Anterior cingulate cortex (tissue), 58 donors: Measurements from ENCODE around the gene NFIX.

ENCODE experiments used
- DNase-seq, 58 donors: peaks; one replicate each; lab custom pipeline; 2025; lab: John Stamatoyannopoulos, UW

Gene NFIX

DNA sequence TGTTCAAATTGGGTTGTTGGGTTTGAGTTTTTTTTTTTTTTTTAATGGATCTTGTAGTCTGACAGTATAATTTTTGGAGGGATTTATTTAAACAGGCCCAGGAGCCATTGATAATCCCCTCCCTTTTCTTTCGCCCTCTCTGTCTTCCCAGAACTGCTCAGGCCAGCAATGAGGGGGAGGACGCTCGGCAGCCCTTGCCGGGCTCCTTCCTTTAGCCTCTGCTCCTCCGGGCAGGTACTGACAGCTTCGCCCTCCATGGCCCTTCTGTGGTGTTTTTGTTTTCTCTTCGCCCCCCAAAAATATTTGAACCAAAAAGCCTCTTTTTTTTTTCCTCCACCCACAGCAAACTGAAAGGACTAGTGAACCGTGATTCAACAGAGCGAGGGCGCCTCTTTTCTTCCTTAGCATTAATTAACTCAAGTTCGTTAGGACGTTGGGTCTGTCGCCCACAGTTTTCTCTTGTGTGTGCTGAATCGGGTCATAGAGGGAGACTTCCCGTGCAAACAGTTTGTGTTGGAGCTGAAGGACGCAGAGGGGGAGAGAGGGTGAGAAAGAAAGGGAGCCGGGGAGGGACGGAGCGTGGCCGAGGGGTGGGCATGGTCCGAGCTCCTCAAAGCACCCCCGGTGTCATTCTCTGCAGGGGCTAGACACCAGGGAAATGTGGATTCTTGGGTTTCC is 21.5 kb downstream of the NFIX start:
- peak in 28 of 58 donors; percentile 19 to 74 (median 47) for DNase-seq

DNA sequence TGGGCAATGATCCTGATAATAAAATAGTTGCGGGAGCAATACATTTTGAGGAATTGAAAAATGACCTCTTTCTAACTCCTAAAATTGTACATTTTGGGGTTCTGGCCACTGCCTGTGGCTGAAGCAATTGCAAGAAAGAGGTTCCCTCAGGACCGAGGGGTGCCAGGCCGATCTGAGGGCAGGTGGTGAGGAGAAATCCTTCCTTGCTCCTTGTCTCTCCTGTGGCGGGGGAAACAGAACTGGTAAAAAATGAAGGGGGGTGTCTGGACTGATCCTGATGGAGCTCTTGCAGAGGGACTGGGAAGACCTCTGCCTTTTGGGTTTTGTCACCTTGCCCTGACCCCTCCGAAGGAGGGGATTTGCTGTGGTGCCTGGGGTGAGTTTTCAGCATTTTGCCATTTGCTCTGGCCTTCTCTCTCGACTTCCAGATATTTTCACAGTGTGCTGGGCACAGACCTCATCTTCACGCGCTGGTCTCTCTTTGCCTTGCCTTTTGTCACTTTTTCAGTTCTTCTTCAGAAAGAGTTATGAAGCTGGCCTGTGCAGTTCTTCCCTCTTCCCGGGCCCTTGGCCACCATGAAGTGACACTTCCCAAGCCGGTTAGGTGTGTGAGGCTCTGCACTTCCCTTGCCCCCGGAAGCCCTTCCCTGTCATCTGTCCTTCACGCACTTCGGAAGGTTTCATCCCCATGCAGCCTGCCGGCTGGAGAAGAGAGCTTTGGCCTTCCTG is 22.2 kb downstream of the NFIX start:
- DNase-seq, result peak in 8 of 58 donors; percentile 19 to 54 (median 40)

DNA sequence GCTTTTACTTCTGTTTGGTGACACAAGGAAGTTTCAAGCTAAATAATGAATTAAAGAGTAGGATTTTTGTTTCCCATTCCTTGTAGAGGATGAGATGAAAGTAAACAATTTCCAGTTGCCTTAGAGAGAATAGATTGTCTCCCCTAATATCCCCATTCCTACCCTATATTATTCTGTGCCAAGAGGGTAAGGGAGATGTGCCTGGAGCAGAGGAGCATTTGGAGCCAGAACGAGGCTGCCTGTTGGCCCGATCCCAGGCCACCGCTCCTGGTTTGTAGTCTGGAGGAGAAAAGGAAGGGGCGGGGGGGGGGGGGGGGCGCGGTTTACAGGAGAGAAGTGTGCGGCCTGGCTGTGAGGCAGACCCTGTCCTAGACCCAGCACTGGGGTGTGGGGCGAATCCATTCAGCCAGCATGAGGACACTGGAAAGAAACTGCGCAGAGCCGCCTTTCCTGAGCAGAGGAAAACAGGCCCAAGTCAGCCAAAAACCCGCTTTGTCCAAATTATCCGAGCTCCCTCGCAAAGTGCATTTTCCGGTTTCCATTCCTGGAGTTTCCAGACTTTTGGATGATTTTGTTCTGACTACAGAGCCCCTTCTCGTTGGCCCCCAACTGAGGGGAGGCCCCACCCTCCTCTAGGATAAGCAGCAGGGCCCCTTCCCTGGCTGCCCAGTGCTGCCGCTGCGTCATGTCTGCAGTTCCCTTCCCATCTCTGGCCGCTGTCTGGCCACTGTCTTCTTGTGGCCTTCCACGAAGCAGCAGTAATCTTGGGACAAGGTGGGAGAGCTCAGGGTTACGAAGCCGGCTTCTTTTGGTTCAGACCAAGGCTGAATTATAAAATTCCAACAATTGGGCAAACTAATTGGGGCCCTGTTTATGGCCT is 23.0 kb downstream of the NFIX start:
- peak in 48 of 58 donors; percentile 31 to 84 (median 62) for DNase-seq

DNA sequence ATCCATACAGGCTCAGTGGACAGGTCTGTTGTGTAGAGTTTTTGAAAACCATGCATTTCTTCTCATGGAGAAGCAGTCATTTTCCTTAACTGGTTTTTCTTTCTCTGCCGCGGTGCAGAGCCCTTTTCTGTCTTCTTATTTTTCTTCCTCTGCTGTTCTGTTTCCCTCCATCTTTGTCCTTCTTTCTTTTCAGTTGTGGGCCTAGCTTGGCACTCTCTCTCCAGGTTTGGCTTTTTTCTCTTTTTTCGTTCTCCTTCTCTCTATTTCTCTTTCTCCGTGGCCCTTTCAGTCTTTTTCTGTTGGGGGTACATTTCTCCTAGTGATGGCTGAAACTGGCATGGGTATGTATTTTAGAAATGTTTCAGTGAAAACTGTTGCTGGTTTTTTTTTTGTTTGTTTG is 24.1 kb downstream of the NFIX start:
- no peak for DNase-seq

DNA sequence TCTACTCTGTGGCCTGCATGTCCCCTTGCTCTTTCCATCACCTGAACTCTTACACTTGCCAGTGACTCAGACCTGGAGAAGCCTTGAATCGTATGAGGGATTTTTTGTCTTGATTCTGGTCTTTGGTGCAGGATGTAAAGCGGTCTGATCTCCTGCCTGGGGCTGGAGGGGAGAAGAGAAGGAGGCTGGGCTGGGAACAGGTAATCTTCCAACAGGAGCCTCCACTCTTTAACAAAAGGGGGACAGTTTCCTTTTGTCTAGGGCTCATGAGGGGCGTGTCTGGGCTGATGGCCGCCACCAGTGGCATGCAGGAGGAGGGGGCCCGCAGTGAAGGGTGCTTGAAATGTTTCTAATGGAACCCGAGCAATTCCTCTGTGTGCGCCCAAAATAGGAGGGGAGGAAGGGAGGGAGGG is 24.7 kb downstream of the NFIX start:
- no peak for DNase-seq

DNA sequence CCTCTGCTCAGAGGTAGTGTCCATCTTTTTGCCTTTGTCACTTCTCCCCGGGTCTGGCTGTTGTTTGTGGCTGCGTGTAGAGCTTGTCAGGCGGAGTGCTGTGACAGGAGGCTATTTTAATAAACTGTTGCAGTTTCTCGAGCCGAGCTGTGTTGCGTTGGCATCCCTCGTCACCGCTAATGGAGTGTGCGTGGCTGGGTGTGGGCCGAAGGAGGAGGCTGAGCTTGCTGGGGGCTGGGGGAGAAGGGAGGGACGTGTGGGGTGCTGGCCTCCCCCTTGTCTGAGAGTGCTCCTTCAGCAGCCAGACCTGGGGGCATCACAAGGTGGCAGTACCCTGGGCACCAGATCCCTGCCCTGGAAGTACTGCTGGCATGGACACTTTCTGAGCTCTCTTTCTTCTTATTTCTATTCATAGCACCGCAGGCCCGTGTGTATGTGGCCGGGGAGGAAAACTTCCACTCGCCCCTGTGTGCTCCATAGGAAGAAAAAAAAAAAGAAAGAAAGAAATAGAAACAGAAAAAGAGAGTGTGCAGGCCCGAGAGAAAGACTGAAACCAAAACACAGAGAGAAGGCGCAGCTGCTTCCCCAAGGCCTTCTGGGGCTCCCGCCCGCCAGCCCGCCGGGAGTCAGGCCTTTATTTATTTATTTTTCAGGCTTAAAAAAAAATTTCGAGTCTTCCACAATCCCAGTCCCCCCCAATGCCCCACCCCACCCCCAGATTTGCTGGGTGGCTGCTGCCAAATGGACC is 27.0 kb downstream of the NFIX start:
- peak in 37 of 58 donors; percentile 30 to 88 (median 55) for DNase-seq

DNA sequence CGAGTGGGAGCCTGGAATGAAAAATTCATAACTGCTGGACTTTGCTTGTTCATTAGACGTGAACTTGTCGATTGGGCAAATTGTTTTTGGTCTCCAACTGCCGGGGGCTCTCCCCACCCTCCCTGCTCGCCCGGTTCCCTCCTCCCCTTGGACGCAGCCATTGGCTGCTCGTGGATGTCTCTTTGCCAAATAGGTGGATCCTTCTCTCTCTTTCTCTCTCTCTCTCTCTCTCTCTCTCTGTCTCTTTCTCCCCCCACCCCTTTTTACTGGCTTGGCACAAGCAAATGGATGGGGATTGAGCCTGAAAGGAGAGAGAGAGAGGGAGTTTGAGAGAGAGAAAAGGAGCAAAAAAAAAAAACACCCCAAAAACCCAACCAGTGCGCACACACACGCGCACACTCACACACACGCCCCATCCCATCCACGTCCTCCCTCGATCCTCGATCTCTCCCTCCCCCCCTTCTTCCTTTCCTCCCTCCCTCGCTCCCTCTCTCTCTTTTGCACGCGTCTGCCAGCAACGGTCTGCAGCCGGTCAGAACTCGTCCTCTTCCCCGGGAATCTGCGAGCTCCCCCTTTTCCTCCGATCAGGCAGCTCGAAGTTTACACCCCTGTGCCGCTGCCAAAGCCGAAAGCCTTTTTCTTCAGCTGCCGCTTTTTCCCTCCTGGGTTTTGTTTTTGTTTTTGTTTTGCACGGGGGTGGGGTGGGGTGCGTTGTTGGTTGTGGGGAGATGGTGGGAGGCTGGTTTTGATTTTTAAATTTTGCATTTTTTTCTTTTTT is 27.8 kb downstream of the NFIX start:
- peak; percentile 23 to 91 (median 82) for DNase-seq

DNA sequence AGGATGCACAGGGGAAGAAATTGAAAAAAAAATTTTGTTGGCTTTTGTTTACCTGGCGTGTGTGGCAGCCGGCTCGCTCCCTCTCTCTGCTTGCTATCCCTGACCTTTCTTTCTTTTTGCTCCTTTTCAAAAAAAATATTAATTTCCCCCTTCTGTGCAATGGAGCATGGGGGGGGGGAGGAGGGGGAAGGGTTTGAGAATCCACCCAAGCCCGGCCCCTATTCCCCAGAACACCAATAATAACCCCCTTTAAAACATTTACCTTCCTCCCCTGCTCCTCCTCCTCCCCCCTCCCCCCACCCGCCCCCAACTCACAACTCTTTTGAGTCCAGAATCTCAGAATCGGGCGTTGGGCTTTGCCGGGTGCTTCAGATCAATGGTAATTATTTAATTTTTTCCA is 28.4 kb downstream of the NFIX start:
- DNase-seq, result peak in 1 of 58 donors; percentile 33

DNA sequence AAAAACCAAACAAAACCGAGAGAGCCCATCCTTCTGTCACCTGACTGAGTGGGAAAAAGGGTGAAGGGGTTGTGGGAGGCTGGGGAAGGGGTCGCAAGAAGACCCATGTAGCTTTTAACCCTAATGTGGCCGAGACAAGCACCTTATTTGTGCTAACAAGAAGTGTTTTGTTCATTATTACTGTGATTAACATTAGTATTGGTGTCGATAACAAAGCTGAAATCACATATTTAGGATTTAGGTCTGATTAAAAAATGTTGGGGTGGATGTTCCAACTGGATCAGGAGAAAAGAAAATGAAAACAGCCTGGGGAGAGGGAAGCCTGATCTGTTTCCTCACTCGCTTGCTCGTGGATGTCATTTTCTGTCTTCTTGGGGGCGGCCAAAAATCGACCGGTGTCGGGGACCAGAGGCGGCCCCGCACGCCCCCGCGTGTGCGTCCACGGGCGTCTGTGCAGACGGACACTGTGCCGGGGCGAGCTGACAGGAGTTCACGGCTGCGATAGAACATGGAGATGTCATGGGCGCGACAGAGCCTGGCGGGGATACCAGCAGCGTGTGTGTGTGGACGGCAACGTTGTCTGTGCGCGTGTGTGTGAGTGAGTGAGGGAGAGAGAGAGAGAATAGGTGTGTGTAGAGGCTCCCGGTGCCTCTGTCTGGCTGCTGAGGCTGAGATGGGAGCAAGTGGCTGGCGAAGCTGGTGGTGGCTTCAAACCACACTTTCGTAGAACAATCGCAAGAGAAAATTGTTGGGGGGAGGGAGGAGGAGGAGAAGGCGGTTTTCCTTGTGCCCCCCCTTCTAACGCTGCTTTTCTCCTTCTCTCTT is 29.1 kb downstream of the NFIX start:
- peak in 32 of 58 donors; percentile 20 to 70 (median 48) for DNase-seq

DNA sequence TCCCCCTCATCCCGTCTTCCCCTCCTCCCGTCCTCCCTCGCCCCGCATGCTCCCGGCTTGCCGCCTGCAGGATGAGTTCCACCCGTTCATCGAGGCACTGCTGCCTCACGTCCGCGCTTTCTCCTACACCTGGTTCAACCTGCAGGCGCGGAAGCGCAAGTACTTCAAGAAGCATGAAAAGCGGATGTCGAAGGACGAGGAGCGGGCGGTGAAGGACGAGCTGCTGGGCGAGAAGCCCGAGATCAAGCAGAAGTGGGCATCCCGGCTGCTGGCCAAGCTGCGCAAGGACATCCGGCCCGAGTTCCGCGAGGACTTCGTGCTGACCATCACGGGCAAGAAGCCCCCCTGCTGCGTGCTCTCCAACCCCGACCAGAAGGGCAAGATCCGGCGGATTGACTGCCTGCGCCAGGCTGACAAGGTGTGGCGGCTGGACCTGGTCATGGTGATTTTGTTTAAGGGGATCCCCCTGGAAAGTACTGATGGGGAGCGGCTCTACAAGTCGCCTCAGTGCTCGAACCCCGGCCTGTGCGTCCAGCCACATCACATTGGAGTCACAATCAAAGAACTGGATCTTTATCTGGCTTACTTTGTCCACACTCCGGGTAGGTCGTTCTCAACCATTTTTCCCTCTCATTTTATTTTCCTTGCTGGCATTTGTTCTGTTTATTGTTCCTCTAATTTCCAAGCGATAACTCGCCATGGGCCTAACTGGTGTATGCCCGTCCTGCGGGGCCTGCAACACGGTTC is 29.8 kb downstream of the NFIX start:
- peak in 16 of 58 donors; percentile 25 to 63 (median 50) for DNase-seq

DNA sequence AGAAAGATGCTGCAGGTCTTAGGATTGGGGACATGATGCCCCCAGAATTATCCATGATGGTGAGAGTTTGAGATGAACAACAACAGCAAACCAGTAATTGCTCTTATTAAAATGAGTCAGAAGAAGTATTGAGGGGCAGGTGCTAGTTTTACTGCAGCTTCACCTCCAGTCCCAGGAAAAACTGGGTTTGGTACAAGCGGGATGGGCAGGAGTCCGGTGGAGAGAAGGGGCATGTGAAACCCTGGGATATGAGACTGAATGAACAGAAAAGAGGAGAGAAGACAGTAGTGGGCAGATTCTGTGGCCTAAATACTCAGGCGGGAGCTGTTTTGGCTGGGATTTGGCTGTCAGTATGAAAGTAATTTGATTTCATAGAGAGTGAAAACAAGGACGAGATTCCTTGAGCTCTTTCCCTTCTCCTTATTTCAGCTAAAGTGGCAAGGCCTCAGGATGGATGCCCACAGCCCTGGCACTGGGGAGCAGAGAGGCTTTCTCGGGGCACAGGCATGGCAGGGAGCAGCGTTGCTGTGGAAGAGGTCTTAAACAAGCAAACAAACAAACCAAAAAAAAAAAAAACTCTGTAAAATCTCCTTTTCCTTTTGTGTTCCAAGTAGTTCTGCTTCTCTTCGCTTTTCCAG is 30.7 kb downstream of the NFIX start:
- peak in 12 of 58 donors; percentile 10 to 69 (median 36) for DNase-seq

DNA sequence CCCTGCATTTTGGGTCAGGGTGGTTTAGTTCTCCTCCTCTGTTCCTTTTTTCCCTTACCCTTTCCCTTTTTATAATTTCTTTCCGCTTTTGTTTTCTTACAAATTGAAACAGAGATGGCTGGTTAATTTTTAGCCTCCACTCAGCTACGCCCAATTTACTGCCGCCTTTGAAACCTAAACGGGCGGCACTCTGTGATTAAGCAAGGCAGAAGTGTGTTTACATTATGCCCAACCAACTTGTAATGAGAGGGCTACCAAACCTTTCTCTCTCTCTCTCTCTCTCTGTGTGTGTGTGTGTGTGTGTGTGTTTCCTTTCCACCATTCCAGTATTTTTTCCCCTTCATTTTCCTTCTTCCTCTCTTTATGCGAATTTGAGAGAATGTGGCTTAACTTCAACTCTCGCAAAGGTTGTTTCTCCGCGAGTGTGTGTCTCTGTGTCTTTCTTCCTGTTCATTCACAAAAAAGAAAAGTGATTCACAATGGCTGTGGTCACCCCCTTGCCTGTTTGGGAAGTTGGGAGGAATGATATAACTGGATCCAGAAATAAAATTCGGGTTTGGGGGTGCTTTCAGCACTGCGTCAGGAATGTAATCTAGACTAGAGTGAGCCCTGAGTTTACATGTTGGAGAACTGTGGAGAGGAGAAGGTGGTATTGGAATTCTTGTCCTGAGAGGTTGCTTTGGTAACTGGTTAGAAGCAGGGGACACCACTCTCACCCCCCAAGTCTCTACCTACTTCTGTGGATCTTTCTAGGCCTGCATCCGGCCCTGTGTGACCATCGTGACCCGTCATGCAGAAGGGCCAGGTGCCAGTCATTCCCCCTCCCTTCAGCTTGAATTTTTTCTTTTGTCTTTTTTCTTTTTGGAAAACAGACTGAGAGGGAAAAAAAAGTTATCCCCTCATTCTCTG is 31.4 kb downstream of the NFIX start:
- peak in 10 of 58 donors; percentile 19 to 52 (median 40) for DNase-seq

DNA sequence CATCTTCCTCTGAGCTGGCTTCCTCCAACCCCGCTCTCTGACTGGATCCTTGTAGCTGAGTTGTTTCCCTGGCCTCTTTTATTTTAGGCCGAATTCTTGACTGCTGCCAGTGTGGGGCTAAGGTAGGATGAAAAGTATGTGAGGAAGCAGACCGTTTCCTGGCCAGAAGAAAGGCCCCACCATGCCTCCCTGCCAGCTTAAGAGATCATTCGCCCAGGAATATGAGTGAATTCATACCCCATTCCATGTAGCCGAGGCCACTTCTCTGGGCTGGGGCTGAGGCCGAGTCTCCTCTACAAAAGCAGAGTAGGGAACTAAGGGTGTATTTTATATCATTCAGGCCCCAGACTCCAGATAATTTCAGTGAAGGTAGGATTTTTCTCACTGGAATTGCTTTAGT is 32.3 kb downstream of the NFIX start:
- DNase-seq, result no peak

DNA sequence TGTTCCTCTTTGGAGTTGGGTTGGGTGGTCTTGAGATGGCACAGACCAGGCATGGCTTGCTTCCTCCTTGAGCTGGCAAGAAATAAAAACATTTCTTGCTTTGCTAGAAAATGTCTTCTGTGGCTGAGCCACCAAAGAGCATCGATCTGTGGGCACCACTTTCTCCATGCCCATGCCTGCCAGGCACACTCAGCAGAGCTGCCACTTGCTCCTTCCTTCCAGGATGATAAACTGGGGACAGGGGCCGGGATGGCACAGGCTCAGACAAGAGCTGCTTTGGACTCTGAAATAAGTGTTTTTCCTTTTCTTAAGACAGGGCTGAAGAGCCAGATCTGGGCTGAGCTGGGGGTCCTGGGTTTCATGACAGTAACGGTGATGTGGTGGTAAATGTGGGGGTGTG is 32.8 kb downstream of the NFIX start:
- DNase-seq, result peak in 2 of 58 donors; percentile 15 to 43

DNA sequence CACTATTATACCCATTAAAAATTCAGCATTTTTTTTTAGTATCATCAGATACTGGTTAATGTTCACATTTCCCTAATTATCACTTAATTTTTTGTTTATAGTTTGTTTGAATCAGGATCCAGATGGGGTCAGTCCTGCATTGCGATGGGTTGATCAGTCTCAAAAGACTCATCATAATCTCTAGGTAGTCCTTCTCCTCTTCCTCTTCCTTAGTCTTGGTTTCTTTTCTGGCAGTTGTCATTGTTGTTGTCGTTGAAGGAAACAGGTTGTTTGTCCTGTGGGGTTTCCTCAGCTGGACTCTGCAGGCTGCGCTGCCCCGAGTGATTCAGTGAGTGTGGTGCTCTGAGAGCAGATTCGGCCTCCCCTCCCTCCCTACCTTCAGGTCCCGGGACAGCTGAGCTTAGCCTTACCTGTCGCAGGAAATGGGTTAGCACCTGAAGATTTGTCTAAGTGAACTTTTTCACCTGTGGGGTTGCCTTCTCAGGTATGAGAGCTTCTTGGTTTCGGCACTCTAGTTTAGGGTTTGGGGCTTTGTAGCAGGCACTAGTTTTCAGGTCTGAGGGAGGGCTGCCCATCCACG is 34.1 kb downstream of the NFIX start:
- no peak for DNase-seq

DNA sequence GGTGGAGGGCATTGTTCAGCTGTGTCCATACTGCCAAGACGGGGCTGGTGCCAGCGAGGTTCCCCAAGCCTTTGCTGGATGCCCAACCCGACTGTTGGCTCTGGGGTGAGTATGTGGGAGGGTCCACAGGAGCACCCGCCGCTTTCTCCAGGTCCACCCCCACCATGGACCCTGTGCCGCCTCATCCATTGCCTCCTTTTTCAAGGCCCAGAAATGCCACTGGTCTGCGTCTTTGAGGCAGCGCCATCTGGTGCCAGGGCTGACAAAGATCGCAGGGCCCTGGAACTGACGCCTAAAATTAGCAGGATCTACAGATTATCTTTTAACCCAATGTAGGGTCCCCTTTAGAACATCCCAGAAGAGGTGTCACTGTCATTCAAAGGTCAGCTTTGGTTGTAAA is 34.6 kb downstream of the NFIX start:
- peak in 50 of 58 donors; percentile 22 to 77 (median 62) for DNase-seq
